Gastroesophageal sphincter (tissue), 3 donors: ENCODE data around the gene RAB5B.

ENCODE experiments used
- CTCF ChIP-seq, 4 experiments: fragments of 200-600 bp in 2 of 4; fragments of 450-650 bp in 2 of 4; sonication (generic) in 1 of 4; IDR thresholded peaks; one replicate each; pipeline ENCODE4 v1.5.1; 2017 to 2019; ENCODE audit warnings: antibody characterized with exemption in 4 of 4, mild to moderate bottlenecking in 2 of 4, moderate library complexity in 2 of 4
- EP300 ChIP-seq: sonication (generic); formaldehyde crosslinking; IDR thresholded peaks from one replicate; pipeline ENCODE4 v1.6.1; 2017; ENCODE audit warnings: antibody characterized with exemption, mild to moderate bottlenecking
- POLR2A ChIP-seq, 2 donors: fragments of 450-650 bp; IDR thresholded peaks; one replicate each; pipeline ENCODE4 v1.6.1; 2017; ENCODE audit warnings: antibody characterized with exemption in 2 of 2, mild to moderate bottlenecking in 2 of 2, moderate library complexity in 1 of 2
- POLR2AphosphoS5 ChIP-seq: sonication (generic); formaldehyde crosslinking; IDR thresholded peaks from one replicate; pipeline ENCODE4 v1.6.1; 2017; ENCODE audit warnings: antibody characterized with exemption

GRCh38 chr12:56037161-56037560 is 63.3 kb downstream of the RAB5B start:
- TF ChIP-seq CTCF (IDR thresholded peaks at IDR 0.05): no peak
- TF ChIP-seq EP300: no peak
- no peak for TF ChIP-seq POLR2AphosphoS5
- no peak for TF ChIP-seq POLR2A (IDR thresholded peaks at IDR 0.05)
